HL-60/S4 treated with phorbol 12-myristate 13-acetate at 8.2 ng/mL for 4 days and 3 days (cell line): Measurements from ENCODE around the gene EVC2.

Experiments used
- in situ Hi-C: fragments of 300-500 bp; cut with MboI; formaldehyde crosslinking; loops from 2 replicates; pipeline ENCODE4 v1.15.0; 2022; ENCODE audit warnings: low sequenced_read_pairs

The EVC2 gene

DNA sequence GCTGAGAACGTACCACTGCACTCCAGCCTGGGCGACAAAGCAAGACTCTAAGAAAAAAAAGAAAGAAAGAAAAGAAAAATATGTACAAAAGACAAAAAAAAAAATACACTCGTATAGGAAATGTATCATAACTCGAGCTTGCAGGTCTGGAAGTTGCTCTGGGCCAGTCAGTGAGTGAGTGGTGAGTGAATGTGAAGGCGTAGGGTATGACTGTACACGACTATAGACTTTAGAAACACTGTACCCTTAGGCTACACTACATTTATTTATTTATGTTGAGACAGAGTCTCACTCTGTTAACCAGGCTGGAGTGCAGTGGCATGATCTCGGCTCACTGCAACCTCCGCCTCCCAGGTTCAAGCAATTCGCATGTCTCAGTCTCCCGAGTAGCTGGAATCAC, 29.4 kb downstream of the EVC2 start:
- in situ Hi-C loops, result no loop called here

DNA sequence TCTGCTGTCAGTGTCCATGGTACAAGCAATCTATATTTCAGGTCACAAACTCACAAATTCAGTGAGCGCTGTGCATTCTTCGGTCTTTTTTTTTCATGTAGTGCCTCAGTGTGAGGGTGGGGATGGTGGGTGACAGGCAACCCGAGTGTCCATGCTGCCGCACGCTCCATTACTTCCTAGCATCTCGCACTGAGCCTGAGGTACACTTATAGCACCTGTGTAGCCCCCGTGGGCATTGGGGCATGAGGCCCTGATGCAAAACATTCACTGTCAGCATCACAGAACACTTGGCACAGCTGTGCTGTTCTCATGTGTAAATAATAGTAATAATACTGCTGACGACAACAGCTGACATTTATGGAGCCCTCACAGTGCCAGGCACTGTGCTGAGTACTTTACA, 31.6 kb downstream of the EVC2 start:
- in situ Hi-C loops, result no loop called here

DNA sequence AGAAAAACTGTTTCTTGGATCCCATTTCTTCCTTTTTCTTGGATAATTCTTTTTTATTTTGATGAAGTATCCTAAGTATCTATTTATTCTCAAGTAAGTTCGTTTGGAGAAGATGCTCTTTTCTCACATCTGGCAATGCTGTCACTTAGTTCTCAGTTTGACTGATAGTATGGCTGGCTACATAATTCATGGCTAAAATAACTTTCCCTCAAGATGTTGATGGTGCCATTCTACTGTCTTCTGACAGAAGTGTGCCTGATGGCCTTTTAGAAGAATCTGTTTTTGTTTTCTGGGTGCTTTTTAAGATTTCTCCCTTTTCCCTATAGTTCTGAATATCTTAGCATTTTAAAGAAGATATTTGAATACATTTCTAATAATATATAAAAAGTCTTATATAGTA, 41.6 kb downstream of the EVC2 start:
- in situ Hi-C loops, result no loop called here

DNA sequence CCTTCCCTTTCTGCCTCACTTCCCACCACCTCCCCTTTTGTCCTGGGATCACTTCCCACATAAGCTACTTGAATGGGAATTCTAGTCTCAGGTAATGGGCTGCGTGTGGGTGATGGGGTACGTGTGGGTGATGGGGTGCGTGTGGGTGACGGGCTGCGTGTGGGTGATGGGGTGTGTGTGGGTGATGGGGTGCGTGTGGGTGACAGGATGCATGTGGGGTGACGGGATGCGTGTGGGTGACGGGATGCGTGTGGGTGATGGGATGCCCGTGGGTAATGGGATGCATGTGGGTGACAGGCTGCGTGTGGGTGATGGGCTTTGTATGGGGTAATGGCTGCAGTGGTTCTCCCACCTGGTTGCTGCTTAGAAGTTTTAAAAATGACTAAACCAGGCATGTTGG, 43.6 kb downstream of the EVC2 start:
- in situ Hi-C loops, result no loop called here

DNA sequence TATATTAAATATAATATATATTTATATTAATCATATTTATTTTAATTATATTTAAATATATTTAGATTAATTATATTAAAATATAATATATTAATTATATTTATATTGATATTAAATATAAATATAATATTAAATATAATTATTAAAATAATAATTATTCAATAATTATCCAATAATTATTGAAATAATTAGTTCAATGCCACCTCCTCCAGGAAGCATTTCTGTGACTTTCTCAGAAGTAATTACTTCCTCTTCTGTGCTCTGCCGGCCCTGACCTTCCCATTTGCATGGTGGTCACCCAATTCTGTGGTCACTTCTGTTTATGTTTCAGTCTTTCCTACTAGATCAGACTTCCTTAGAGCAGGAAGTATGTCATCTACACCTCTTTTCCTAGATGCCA, 45.8 kb downstream of the EVC2 start:
- in situ Hi-C loops, result no loop called here

DNA sequence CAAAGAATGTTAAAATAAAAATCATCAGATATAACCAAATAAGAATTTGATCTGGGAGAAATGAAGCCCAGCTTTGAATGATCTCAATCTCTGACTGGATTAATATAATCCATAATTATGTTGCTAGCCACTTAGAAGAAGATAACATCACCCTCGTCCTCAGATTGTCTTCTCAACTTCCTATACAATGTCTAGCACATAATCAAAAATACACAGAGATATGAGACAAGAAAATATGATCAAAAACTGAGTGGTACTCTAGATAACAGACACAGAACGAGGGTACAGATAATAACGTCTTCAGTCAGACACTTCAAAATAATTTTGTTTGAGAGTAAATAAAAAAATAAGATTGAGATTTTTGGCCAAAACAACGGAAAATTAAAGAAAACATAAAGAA, 47.1 kb downstream of the EVC2 start:
- in situ Hi-C loops, result no loop called here

DNA sequence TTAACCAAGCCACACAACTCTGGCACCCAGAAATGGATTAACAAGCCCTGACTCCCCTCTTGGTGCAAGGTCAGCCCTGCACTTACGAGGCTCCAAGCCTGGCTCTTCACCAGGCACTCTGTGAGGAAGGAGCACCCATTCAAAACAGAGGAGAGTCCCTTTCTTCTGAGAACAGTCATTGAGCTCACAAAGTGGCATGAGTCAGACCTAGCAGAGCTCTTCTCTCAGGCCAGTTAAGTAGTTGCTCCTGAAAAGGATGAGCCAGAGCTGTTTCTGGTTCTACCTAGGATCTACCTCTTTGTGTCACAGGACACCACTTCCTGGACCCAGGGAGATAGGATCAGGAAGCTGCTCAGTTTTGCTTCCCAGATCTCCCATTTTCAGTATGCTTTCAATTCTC, 48.2 kb downstream of the EVC2 start:
- in situ Hi-C loops, result no loop called here

DNA sequence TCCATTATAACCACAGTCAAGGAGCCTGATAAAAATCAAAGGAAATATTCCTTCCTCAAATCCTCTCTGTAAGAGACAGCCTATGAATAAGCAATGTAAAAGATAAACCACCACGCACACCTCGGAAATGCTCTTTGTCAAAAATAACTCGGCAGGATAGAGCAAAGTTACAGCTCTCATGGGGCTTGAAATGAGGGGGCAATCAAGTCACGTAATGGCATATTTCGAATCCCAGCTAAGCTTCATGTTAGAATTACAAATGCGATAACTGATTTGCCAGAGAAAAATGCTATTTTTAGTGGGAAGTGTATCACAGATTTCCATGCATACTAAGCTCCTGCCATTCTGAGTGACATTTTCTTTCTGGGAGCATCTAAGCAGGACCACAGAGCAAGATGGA, 49.4 kb downstream of the EVC2 start:
- in situ Hi-C loops, result no loop called here

DNA sequence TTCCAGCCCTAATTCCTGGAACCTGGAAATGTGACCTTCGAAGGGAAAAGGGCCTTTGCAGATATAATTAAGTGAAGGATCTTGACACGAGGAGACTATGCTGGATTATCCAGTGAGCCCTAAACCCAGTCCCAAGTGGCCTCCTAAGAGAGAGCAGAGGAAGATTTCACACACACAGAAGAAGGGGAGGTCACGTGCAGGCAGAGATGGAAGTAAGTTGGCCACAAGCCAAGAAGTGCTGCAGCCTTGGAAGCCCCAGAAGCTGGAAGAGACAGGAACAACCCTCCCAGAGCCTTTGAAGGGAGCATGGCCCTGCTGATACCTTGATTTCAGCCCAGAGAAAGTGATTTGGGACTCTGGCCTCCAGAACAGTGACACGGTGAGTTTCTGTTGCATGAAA, 51.9 kb downstream of the EVC2 start:
- in situ Hi-C loops, result no loop called here

DNA sequence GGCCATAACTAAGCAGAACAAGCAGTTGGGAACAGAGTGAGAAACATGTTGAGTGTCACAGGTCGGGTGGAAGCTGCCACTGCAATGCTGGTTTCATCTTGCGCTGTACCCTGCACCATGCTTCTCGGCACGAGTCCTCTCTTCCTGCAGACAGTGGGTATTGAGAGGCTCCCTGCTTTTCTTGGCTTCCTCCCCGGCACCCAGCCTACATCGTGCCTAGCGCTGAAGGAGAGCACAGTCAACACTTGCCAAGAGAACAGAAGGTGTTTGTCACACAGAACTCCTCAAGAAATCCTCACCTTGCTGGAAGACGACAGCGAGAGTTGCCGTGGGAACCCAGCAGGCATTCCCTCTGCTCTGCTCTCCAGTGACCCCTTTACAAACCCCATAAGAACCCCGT, 53.6 kb downstream of the EVC2 start:
- in situ Hi-C loops, result no loop called here

DNA sequence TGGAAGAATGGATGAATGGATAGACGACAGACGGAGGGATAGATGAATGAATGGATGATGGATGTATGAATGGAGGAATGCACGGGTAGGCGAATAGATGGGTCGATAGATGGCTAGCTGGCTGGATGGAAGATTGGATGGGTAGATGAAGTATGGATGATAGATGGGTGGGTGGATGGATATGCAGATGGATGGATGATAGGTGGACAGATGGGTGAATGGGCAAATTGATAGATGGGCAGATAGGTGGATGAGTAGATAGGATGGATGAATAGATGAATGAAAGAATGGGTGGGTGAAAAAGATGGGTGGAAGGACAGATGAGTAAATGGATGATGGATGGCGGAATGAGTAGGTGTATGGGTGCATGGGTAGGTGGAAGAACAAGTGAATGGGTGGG, 57.3 kb downstream of the EVC2 start:
- in situ Hi-C loops, result no loop called here

DNA sequence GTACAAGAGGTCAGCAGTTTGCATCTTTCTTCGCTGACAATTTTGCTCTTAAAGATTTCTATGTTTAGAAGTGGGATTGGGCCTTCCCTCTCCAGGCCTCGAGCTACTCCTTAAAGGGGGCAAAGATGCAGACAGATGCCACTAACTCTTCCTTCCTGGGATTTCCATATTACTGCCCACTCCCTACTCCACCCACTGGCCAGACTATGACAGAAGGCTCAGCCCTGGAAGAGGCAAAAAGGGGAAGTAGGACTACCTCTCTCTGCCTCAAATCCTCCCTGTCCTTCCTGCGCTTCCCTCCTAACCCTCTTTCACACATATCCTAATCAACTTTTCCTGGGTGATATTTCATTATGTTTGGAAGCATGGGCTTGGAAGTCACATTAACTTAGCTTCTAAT, 58.3 kb downstream of the EVC2 start:
- in situ Hi-C loops, result no loop called here

DNA sequence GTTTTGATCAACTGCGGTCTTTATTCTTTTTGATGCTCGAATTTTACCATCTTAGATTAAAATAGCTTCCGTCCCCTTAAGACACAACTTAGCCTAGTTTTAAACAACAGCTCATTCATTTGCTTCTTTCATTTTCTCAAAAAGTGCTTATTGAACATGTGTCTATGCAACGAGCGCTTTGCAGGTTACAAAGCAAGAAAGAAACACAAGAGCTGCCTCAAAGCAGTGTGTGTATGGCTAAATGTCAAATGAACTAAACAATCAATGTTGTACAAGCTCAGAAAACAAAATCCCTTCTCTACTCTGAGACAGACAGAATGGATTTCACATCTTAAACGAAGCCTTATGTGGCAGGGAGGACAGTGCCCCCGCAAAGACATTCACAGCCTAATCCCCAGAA, 61.0 kb downstream of the EVC2 start:
- in situ Hi-C loops, result no loop called here

DNA sequence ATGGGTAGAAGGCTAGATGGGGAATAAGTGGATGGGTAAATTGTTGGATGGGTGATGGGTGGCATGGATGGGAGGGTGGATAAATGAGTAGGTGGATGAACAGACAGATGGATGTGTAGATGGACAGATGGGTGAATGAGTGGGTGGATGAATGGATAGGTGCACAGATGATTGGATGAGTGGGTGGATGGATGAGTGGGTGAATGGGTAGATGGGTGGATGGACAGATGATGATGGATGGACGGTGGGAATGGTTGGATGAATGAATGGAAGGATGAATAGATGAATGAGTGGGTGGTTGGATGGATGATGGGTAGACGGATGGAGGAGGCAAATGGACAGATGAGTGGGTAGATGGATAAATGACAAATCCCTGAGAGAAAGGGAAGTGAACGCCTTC, 68.3 kb downstream of the EVC2 start:
- in situ Hi-C loops, result no loop called here

DNA sequence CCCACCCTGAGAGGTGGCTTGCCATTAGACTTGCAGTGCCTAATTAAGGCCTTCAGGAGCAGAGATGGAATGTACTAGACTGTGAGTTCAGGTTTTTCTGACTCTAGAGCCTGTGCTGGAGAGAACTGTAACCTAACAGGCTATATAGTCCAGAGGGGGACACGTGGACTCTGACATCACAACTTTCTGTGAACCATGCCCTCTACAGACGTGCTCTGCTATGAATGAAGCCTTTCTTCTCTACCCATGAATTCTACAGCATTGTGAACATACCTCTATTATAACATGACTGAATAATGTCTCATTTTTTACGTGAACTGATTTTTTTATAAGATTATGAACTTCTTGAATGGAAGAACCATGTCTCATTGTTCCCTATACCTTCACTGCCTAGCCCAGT, 68.8 kb downstream of the EVC2 start:
- in situ Hi-C loops, result no loop called here

DNA sequence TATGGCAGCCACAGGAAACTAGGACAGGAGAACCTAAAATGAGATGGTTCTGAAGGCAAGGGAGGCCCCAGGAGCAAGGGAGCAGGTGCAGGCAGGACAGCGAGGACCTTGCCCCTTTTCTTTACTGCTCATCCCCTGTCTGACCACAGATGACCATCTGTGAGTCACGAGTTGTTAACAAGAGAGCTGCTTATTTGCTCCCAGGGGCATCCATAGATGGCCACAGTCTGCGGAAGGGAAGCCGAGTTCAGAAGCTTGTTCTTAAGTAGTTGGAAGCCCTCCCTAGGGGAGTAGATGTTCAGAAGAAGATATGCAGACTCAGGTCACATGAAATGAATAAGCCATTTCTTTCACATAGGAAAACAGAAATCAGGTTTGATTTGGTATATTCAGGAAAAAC, 69.4 kb downstream of the EVC2 start:
- in situ Hi-C loops, result no loop called here

DNA sequence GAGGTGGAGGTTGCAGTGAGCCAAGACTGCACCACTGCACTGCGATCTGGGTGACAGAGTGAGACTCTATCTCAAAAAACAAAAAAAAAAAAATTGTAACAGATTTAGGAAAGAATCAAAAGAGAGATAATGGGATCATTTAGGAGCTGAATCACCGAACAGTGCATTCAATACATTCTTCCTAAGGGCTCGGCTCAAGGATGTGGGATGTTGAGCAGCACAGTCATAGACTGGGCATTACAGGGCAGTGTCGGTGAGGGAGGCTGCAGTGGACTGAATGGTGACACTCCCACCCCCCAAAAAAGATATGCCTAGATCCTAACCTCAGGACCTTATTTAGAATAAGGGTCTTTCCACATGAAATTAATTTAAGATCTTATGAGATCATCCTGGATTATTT, 70.0 kb downstream of the EVC2 start:
- in situ Hi-C loops, result no loop called here

DNA sequence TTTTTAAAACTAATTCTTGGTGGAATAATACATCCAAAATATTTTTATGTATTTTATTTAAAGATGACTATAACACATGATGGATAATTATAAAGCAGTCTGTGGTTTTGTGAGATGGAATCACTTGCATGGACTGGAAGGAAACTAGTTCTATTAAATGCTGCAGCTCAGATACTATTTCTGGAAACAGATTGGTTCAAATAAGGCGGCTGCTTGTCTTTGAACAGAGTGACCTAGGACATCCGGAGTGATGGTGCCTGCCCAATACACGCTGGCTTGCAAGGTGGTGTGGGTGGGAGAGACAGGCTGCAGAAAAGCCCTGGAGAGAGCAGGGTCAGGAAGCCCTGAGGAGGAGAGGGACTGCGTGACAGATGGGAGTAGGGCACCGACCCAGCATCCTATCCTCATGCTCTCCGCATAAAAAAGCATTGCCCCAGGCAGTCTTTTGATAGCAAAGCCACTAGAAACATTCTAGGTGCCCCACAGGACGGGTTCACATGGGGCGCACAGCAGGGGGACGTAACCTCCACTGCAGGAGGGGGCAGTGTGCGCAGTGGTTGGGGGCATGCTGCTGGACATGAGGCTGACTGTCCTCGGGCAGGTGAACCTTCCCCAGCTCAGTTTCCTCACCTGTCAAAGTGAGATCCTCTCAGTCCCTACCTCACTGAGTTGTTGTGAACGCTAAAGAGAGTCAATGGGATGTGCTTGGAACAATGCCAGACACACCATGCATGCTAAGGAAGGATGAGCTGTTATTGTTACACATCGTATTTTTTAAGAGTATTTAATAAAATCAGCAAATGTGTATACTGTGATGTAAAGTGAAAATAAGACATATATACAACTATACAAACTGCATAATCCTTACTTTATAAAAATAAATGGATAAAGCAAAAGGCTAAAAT, 71.3 kb downstream of the EVC2 start:
- in situ Hi-C loops, result no loop called here

DNA sequence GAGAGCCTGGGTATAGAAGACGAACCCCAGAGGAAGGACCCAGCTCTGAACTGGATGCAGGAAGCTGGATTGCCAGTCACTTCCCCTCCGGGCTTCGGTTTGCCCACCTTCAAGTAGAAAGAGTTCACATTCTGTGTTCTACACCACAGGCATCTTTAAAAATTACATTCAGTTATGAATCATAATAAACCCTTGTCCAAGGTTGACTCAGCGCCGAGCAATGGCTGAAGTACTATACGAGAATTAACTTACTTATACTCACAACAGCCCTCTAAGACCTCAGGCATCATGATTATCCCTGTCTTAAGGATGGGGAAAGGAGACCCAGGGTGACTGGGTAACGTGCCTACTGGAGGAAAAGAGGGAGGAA, 72.5 kb downstream of the EVC2 start:
- in situ Hi-C loops, result no loop called here

DNA sequence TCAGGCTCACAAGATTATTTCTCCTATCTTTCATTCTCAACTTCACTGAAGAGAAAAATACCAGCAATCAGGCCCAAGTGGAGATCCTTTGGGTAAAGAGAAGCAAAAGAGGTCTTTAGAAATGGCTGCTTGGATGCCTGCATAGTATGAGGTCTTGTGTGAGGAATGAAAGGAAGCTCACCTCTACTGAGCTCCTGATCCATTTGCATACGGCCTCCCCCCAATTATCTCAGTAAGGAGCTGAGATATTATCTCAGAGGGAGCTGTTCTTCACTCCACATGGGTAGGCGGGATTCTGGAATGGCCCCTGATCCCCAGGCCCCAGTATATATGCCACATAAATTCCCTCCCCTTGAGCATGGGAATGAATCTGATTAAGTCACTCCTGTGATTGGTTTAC, 75.8 kb downstream of the EVC2 start:
- in situ Hi-C loops, result no loop called here

DNA sequence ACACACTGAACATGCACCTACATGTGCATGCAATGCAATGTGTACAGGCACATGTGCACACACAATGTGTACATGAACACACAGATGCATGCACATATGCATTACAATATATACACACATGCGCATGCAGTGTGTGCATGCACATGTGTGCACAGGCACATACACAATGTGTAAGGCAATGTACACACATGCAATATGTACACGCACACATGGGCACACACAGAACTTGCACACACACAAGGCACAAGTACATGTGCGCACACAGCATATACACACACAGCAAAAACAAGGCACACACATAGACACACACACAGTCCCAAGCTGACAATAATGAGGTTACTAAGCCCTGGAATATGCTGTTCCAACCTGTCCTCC, 76.3 kb downstream of the EVC2 start:
- in situ Hi-C loops, result no loop called here

DNA sequence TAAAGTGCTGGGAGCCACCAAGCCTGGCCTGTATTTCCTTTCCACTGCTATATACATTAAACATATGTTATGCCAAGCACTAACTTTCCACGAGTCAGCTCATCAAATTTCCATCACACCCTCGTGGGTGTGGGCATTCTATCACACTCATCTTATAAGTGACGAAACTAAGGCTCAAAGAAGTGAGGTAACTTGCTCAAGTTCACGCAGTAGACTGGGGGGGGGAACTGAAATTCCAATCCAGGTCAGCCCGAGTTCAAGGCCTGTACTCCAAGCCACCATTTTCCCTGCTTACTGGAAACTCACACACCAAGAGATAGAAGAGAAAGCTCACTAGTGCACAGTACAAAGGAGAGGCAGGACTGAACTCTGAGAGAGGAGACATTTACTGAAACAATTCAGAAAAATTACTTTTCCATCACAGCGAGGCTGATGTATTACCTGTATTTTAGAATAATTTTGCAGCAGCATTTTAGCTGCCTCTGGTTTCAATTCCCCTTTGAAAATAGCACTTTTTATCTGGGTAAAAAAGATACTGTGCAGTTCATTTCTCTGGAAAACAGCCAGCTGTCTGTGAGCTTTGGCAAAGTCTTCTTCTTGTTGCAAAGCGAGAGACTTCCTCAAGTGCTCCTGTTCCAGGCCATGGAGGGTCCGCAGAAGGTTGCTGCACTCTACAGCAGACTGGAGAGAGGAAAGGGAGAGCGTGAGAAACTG, 76.8 kb downstream of the EVC2 start:
- in situ Hi-C loops, result no loop called here

DNA sequence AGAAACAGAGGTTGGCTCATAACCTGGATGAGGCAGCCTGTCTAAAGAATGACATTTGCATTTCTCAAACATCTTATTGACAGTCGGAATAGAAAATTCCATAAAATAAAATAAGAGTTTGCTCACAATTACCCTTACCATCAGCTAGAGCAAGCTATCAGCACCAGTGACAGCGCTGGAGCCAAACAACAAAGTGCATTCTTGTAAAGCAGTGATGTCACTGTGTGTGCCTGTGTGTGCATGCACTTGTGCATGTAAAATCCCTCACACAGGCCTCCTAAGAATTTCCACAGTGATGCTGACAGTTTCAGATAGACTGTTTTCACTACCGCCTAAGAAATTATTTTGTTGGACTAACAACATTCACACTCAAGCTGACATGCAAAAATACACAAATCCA, 77.6 kb downstream of the EVC2 start:
- in situ Hi-C loops, result no loop called here
